GM18511 (cell line): ENCODE measurements around the gene EXOC7.
"Not testable (repeated sequence)": the region's sequence is repeated elsewhere in the genome, so short reads cannot be mapped to it uniquely, and the experiment has no call there.

ENCODE experiments used
- ATAC-seq: cut with Tn5 transposase; IDR thresholded peaks from one replicate; pipeline ENCODE4 v1.9.1; 2021; ENCODE audit warnings: mild to moderate bottlenecking, moderate library complexity; ENCODE audit not compliant: unreplicated experiment

Gene EXOC7

GRCh38 chr17:76076146-76076764 lies 27.3 kb downstream of the EXOC7 start:
- ATAC-seq, result no peak

GRCh38 chr17:76075364-76076145 lies 28.0 kb downstream of the EXOC7 start:
- ATAC-seq, result no peak

- ATAC-seq, result no peak
Observed at GRCh38 chr17:76074390-76075363, 28.9 kb downstream of the EXOC7 start, which contains the start of gene GALR2. TSS of gene GALR2 (plus strand) at chr17:76074781. CDS start at chr17:76074884, 103 bp downstream.

GRCh38 chr17:76072148-76072858 lies 31.3 kb downstream of the EXOC7 start, which contains the start of gene SRP68:
TSS of gene SRP68 (minus strand) at chr17:76072517. CDS start at chr17:76072491, 26 bp downstream.
- peak; percentile 92 for ATAC-seq

- ATAC-seq, result peak; percentile 5
Observed at GRCh38 chr17:76071531-76072147, 31.9 kb downstream of the EXOC7 start.

- no peak for ATAC-seq
Observed at GRCh38 chr17:76065775-76066174, 37.8 kb downstream of the EXOC7 start.

GRCh38 chr17:76063875-76064546 lies 39.6 kb downstream of the EXOC7 start:
- ATAC-seq, result no peak

GRCh38 chr17:76058264-76058663 lies 45.3 kb downstream of the EXOC7 start:
- ATAC-seq, result not testable (repeated sequence)

GRCh38 chr17:76056882-76057281 lies 46.7 kb downstream of the EXOC7 start:
- ATAC-seq, result no peak

GRCh38 chr17:76054112-76054476 lies 49.5 kb downstream of the EXOC7 start:
- no peak for ATAC-seq

- ATAC-seq, result no peak
Observed at GRCh38 chr17:76053246-76054111, 50.1 kb downstream of the EXOC7 start.

GRCh38 chr17:76051561-76051960 lies 52.0 kb downstream of the EXOC7 start:
- ATAC-seq, result no peak

- ATAC-seq, result no peak
Observed at GRCh38 chr17:76050538-76051467, 52.8 kb downstream of the EXOC7 start.

GRCh38 chr17:76049836-76050537 lies 53.6 kb downstream of the EXOC7 start:
- no peak for ATAC-seq

GRCh38 chr17:76049239-76049638 lies 54.3 kb downstream of the EXOC7 start:
- ATAC-seq, result no peak

GRCh38 chr17:76048711-76049110 lies 54.9 kb downstream of the EXOC7 start:
- ATAC-seq, result no peak
